ENCODE data around the gene ARHGEF16.

GRCh38 chr1:3428899-3429298 is 25.6 kb upstream of the ARHGEF16 start:
- TF ChIP-seq, protein P1, sequence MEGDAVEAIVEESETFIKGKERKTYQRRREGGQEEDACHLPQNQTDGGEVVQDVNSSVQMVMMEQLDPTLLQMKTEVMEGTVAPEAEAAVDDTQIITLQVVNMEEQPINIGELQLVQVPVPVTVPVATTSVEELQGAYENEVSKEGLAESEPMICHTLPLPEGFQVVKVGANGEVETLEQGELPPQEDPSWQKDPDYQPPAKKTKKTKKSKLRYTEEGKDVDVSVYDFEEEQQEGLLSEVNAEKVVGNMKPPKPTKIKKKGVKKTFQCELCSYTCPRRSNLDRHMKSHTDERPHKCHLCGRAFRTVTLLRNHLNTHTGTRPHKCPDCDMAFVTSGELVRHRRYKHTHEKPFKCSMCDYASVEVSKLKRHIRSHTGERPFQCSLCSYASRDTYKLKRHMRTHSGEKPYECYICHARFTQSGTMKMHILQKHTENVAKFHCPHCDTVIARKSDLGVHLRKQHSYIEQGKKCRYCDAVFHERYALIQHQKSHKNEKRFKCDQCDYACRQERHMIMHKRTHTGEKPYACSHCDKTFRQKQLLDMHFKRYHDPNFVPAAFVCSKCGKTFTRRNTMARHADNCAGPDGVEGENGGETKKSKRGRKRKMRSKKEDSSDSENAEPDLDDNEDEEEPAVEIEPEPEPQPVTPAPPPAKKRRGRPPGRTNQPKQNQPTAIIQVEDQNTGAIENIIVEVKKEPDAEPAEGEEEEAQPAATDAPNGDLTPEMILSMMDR (IDR thresholded peaks at IDR 0.05; ENCODE audit: insufficient read depth, low read depth, low read length), result no peak
- no peak for TF ChIP-seq EZH2 (IDR thresholded peaks at IDR 0.05; ENCODE audit: insufficient read depth, low read length)
